ENCODE measurements around the gene CTSL.
"Not testable (repeated sequence)": the region's sequence is repeated elsewhere in the genome, so short reads cannot be mapped to it uniquely, and the experiment has no call there.

CTSL gene

DNA sequence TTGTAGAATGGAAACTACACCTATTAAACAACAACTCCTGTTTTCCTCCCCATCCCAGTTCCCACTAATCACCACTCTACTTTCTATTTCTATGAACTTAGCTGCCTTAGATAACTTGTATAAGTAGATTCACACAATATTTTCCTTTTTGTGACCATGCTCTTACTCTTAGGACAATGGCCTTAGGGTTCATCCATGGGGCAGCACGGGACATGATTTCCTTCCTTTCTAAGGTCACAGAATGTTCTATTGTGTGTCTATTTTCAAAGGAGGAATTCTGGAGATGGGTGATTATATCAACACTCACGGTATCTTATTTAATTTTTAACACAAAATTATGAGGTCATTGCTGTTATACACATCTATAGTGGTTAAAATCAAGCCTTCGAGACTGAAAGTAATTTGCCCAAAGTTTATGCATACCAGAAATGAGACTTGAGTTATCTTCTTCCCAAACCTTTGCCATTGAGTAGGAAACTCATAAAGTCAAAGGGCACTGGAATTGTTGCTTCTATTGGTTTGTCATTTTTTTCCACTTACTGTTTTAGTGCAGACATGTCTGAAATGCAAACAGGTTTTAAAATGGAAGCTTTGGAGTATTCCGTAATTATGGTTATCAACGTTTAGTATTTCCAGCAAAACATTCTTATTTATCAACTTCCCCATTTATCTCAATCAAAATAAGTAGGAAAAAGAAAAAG is 23.6 kb downstream of the CTSL start:
- H3K4me3 ChIP-seq (ENCODE audit: low read depth in 1 of 2, low read length in 1 of 2): no peak overlapping the region
- TF ChIP-seq, protein P1, sequence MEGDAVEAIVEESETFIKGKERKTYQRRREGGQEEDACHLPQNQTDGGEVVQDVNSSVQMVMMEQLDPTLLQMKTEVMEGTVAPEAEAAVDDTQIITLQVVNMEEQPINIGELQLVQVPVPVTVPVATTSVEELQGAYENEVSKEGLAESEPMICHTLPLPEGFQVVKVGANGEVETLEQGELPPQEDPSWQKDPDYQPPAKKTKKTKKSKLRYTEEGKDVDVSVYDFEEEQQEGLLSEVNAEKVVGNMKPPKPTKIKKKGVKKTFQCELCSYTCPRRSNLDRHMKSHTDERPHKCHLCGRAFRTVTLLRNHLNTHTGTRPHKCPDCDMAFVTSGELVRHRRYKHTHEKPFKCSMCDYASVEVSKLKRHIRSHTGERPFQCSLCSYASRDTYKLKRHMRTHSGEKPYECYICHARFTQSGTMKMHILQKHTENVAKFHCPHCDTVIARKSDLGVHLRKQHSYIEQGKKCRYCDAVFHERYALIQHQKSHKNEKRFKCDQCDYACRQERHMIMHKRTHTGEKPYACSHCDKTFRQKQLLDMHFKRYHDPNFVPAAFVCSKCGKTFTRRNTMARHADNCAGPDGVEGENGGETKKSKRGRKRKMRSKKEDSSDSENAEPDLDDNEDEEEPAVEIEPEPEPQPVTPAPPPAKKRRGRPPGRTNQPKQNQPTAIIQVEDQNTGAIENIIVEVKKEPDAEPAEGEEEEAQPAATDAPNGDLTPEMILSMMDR (IDR thresholded peaks at IDR 0.05): no peak
- H3K27ac ChIP-seq: no peak overlapping the region
- H3K36me3 ChIP-seq: no peaks in the 10 kb centered on the region
- H3K4me1 ChIP-seq (ENCODE audit: control insufficient read depth in 1 of 2, insufficient read depth in 1 of 2, low read depth in 1 of 2, low read length in 1 of 2): no peaks in the 10 kb centered on the region
- no peaks in the 10 kb centered on the region for H3K9me3 ChIP-seq
- H3K27me3 ChIP-seq: peaks cover 3% of the 10 kb centered on the region

DNA sequence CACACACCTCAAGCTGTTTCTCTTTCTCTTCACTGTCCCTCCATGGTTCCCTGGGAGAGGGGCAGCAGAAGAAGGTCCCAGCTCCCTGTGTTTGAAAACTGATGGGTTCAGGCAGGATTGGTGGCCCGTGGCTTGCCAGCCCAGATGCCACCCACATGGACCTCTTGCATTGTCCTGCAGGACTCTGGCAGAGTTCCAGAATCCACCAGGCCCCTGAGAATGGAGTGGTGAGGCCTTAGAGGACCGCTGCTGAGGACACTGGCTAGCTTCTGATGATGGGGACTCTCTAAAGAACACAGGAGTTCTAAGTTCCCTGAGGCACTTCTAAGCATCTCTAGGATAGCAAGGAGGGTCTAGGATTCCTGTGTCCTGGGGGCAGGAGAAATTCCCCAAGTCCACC is 24.8 kb downstream of the CTSL start:
- Histone ChIP-seq H3K9me3 (no peaks in the 10 kb centered on the region), H3K27ac (no peak overlapping the region), H3K27me3 (peaks cover 3% of the 10 kb centered on the region), H3K4me1 (ENCODE audit: control insufficient read depth in 1 of 2, insufficient read depth in 1 of 2, low read depth in 1 of 2, low read length in 1 of 2) (no peaks in the 10 kb centered on the region), H3K4me3 (ENCODE audit: low read depth in 1 of 2, low read length in 1 of 2) (no peak overlapping the region), H3K36me3 (no peaks in the 10 kb centered on the region)
- TF ChIP-seq, protein P1 (IDR thresholded peaks at IDR 0.05): no peak

DNA sequence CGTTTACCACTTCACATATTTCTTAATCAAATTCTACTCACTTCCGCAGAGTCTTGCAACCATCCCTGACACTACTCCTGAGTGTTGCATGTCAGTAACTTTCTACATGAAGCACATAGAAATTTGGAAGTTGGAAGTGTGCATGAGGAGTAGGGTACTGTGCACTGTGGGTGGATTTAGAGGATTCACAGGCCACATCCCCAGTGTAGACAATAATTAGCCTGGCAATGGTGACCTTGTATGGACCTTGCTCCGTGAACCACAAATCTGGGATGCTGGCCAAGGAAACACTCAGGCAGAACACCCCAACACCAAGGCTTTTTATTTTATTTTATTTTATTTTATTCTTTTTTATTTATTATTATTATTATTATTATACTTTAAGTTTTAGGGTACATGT is 25.5 kb downstream of the CTSL start:
- Histone ChIP-seq H3K4me1 (ENCODE audit: control insufficient read depth in 1 of 2, insufficient read depth in 1 of 2, low read depth in 1 of 2, low read length in 1 of 2) (no peaks in the 10 kb centered on the region), H3K27me3 (peaks cover 3% of the 10 kb centered on the region), H3K36me3 (no peaks in the 10 kb centered on the region), H3K27ac (no peak overlapping the region), H3K4me3 (ENCODE audit: low read depth in 1 of 2, low read length in 1 of 2) (no peak overlapping the region), H3K9me3 (no peaks in the 10 kb centered on the region)
- TF ChIP-seq, protein P1 (IDR thresholded peaks at IDR 0.05): no peak

DNA sequence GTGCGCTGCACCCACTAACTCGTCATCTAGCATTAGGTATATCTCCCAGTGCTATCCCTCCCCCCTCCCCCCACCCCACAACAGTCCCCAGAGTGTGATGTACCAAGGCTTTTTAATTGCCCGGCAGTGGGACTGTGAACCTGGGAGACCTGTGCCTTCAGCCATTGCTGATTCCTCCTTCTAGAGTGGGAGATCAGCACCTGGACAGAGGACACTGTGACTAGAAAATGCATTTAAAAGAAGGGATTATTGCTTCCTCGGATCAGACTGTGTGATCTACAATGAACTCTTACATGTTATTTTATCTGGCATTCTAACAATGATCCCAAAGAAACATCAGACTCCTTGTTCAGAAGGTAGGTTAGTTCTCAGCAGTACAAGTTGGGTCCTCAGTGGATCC is 25.9 kb downstream of the CTSL start:
- TF ChIP-seq, protein P1 (IDR thresholded peaks at IDR 0.05): no peak
- Histone ChIP-seq H3K4me1 (ENCODE audit: control insufficient read depth in 1 of 2, insufficient read depth in 1 of 2, low read depth in 1 of 2, low read length in 1 of 2) (no peaks in the 10 kb centered on the region), H3K27me3 (peaks cover 3% of the 10 kb centered on the region), H3K4me3 (ENCODE audit: low read depth in 1 of 2, low read length in 1 of 2) (no peak overlapping the region), H3K36me3 (no peaks in the 10 kb centered on the region), H3K27ac (no peak overlapping the region), H3K9me3 (no peaks in the 10 kb centered on the region)

DNA sequence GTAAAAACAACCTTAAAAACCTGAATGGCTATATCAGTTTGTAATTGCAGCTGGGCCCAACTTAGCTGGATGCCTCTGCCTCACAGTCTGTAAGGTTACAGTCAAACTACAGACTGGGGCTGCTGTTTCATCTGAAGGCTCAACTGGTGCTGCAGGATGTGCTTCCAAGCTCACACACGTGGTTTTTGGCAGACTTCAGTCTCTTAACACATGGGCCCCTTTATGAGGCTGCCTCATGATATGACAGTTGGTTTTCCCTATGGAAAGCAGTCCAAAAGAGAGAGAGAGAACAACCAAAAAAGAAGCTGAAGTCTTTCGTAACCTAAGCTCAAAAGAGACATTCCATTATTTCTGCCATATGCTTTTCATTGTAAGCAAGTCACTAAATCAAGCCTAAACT is 27.4 kb downstream of the CTSL start:
- peaks cover 2% of the 10 kb centered on the region for H3K27me3 ChIP-seq
- no peak overlapping the region for H3K27ac ChIP-seq
- H3K4me1 ChIP-seq (ENCODE audit: control insufficient read depth in 1 of 2, insufficient read depth in 1 of 2, low read depth in 1 of 2, low read length in 1 of 2): no peaks in the 10 kb centered on the region
- no peaks in the 10 kb centered on the region for H3K9me3 ChIP-seq
- no peaks in the 10 kb centered on the region for H3K36me3 ChIP-seq
- no peak overlapping the region for H3K4me3 ChIP-seq (ENCODE audit: low read depth in 1 of 2, low read length in 1 of 2)
- TF ChIP-seq, protein P1 (IDR thresholded peaks at IDR 0.05): no peak

DNA sequence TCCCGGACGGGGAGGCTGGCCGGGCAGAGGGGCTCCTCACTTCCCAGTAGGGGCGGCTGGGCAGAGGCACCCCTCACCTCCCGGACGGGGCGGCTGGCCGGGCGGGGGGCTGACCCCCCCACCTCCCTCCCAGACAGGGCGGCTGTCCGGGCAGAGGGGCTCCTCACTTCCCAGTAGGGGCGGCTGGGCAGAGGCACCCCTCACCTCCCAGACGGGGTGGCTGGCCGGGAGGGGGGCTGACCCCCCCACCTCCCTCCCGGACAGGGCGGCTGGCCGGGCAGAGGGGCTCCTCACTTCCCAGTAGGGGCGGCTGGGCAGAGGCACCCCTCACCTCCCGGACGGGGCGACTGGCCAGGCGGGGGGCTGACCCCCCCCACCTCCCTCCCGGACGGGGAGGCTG is 32.4 kb downstream of the CTSL start:
- H3K36me3 ChIP-seq; H3K27ac ChIP-seq; H3K4me1 ChIP-seq (ENCODE audit: control insufficient read depth in 1 of 2, insufficient read depth in 1 of 2, low read depth in 1 of 2, low read length in 1 of 2); H3K9me3 ChIP-seq; H3K27me3 ChIP-seq; H3K4me3 ChIP-seq (ENCODE audit: low read depth in 1 of 2, low read length in 1 of 2): not testable (repeated sequence)

DNA sequence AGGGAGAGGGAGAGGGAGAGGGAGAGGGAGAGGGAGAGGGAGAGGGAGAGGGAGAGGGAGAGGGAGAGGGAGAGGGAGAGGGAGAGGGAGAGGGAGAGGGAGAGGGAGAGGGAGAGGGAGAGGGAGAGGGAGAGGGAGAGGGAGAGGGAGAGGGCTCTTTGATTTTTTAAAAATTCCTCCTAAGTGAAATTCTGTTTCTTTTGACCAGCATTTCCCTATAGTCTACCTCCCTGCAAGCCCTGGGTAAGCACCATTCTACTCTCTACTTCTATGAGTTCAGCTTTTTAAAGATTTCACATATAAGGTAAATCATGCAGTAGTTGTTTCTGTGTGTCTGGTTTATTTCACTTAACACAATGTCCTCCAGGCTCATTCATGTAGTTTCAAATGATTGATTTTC is 34.1 kb downstream of the CTSL start:
- not testable (repeated sequence) for H3K9me3 ChIP-seq; H3K36me3 ChIP-seq; H3K27ac ChIP-seq; H3K4me3 ChIP-seq (ENCODE audit: low read depth in 1 of 2, low read length in 1 of 2); H3K27me3 ChIP-seq; H3K4me1 ChIP-seq (ENCODE audit: control insufficient read depth in 1 of 2, insufficient read depth in 1 of 2, low read depth in 1 of 2, low read length in 1 of 2)
